Measurements from ENCODE around the gene FLII.

Gene FLII

GRCh38 chr17:18245038-18245776, 13.3 kb downstream of the FLII start:
- TF ChIP-seq, protein P1, sequence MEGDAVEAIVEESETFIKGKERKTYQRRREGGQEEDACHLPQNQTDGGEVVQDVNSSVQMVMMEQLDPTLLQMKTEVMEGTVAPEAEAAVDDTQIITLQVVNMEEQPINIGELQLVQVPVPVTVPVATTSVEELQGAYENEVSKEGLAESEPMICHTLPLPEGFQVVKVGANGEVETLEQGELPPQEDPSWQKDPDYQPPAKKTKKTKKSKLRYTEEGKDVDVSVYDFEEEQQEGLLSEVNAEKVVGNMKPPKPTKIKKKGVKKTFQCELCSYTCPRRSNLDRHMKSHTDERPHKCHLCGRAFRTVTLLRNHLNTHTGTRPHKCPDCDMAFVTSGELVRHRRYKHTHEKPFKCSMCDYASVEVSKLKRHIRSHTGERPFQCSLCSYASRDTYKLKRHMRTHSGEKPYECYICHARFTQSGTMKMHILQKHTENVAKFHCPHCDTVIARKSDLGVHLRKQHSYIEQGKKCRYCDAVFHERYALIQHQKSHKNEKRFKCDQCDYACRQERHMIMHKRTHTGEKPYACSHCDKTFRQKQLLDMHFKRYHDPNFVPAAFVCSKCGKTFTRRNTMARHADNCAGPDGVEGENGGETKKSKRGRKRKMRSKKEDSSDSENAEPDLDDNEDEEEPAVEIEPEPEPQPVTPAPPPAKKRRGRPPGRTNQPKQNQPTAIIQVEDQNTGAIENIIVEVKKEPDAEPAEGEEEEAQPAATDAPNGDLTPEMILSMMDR (IDR thresholded peaks at IDR 0.05; ENCODE audit: low read depth, low read length): no peak
- no peak overlapping the region for H3K4me3 ChIP-seq (replicated peaks in 1 of 2; ENCODE audit: low read depth in 2 of 2, low read length in 2 of 2)
- DNase-seq (ENCODE audit: low read depth in 2 of 2): peak in 1 of 2 donors; percentile 33

DNA sequence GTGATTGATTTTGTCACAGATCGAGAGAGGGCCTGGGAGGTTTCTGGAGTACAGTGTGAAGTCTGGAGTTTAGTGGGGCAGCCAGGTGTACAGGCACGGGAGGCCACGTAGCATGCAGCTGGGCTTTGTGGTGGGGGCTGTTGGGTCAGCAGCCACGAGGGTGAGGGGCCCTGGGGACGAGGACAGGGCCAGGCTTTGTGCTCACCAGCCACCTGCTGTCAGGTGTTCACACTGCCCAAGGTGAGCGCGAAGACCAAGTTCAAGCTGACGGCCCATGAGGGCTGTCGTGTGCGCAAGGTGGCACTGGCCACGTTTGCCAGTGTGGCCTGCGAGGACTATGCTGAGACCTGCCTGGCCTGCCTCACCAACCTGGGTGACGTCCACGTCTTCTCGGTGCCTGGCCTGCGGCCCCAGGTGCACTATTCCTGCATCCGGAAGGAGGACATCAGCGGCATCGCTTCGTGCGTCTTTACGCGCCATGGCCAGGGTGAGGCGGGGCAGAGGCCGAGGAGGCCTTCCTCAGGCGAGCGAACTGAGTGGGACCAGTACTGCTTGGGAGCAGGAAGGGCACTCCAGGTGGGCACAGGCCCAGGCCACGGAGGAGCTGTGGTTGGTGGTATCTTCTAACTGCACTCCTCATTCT, 17.2 kb downstream of the FLII start:
- TF ChIP-seq, protein P1 (IDR thresholded peaks at IDR 0.05; ENCODE audit: low read depth, low read length): no peak
- DNase-seq (ENCODE audit: low read depth in 2 of 2): no peak
- no peak overlapping the region for H3K4me3 ChIP-seq (replicated peaks in 1 of 2; ENCODE audit: low read depth in 2 of 2, low read length in 2 of 2)

GRCh38 chr17:18240449-18240848, 18.1 kb downstream of the FLII start:
- TF ChIP-seq, protein P1 (IDR thresholded peaks at IDR 0.05; ENCODE audit: low read depth, low read length): no peak
- no peak overlapping the region for H3K4me3 ChIP-seq (replicated peaks in 1 of 2; ENCODE audit: low read depth in 2 of 2, low read length in 2 of 2)
- DNase-seq (ENCODE audit: low read depth in 2 of 2): no peak

DNA sequence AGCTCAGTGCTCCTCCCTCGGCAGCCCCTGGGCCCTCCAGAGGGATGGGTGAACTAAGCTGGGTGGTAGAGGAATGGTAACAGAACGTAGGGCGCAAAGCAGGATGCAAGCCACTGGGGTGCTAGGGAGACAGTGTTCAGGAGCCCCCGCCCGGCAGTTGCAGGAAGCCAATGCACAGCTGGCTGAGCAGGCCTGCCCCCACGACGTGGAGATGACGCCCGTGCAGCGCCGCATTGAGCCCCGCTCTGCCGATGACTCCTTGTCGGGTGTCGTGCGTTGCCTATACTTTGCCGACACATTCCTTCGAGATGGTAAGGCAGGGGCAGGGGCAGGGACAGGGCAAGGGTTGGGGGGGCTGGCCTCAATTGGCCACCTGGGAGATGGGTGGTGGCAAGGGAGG, 20.2 kb downstream of the FLII start:
- no peak overlapping the region for H3K4me3 ChIP-seq (replicated peaks in 1 of 2; ENCODE audit: low read depth in 2 of 2, low read length in 2 of 2)
- no peak for DNase-seq (ENCODE audit: low read depth in 2 of 2)
- TF ChIP-seq, protein P1 (IDR thresholded peaks at IDR 0.05; ENCODE audit: low read depth, low read length): no peak

DNA sequence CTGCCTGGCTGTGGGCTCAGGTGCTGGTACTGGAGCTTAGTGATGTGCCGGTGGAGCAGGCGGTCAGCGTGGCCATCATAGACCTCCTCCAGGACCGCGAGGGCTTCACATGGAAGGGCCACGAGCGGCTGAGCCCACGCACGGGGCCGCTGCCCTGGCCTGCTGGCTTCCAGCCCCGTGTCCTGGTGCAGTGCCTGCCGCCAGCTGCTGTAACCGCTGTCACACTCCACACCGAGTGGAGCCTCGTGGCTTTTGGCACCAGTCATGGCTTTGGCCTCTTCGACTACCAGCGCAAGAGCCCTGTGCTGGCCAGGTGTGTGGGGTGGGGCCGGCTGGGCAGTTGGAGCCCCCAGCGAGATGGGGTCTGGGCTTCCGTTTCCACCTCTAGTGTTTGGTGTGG, 21.1 kb downstream of the FLII start:
- TF ChIP-seq, protein P1 (IDR thresholded peaks at IDR 0.05; ENCODE audit: low read depth, low read length): no peak
- DNase-seq (ENCODE audit: low read depth in 2 of 2): no peak
- H3K4me3 ChIP-seq (replicated peaks in 1 of 2; ENCODE audit: low read depth in 2 of 2, low read length in 2 of 2): no peak overlapping the region

GRCh38 chr17:18236494-18236893, 22.0 kb downstream of the FLII start:
- H3K4me3 ChIP-seq (replicated peaks in 1 of 2; ENCODE audit: low read depth in 2 of 2, low read length in 2 of 2): no peak overlapping the region
- TF ChIP-seq, protein P1 (IDR thresholded peaks at IDR 0.05; ENCODE audit: low read depth, low read length): no peak
- DNase-seq (ENCODE audit: low read depth in 2 of 2): no peak
